Osteoblast (primary cell): ENCODE measurements around the gene SLC39A9. TPM values are rescaled to one million over a fixed set of nuclear protein-coding genes. Genes with fewer than 3 reads are reported as not detected.
"Not testable (repeated sequence)": the region's sequence is repeated elsewhere in the genome, so short reads cannot be mapped to it uniquely, and the experiment has no call there.

Source experiments
- DNase-seq: peaks from one replicate; pipeline ENCODE4 v3.0.0; 2011; ENCODE audit warnings: low spot score, mixed read lengths; ENCODE audit not compliant: insufficient read length; ENCODE audit errors: missing footprints
- H2AFZ ChIP-seq: 2 replicates; pipeline ENCODE4 v1.6.0; 2011; ENCODE audit warnings: mild to moderate bottlenecking, low read length
- H3K27ac ChIP-seq: 2 replicates; pipeline ENCODE4 v1.5.1; 2011; ENCODE audit warnings: mild to moderate bottlenecking, low read depth, low read length, moderate library complexity
- H3K27me3 ChIP-seq: 2 replicates; pipeline ENCODE4 v1.6.0; 2012; ENCODE audit warnings: mild to moderate bottlenecking, control low read depth, inconsistent platforms, low read length, moderate library complexity; ENCODE audit not compliant: insufficient read depth
- H3K36me3 ChIP-seq: 2 replicates; pipeline ENCODE4 v1.5.1; 2011; ENCODE audit warnings: mild to moderate bottlenecking, low read length, control low read depth, moderate library complexity; ENCODE audit not compliant: insufficient read depth
- H3K4me1 ChIP-seq: 2 replicates; pipeline ENCODE4 v1.5.1; 2011; ENCODE audit warnings: mild to moderate bottlenecking, low read length, control low read depth, moderate library complexity; ENCODE audit not compliant: insufficient read depth
- H3K4me2 ChIP-seq: 2 replicates; pipeline ENCODE4 v1.6.0; 2011; ENCODE audit warnings: mild to moderate bottlenecking, low read length; ENCODE audit not compliant: insufficient read depth
- H3K4me3 ChIP-seq: fragments of 200-600 bp; sonication (generic); 3 replicates; pipeline ENCODE4 v1.5.1; 2012; ENCODE audit warnings: mild to moderate bottlenecking, low read length, inconsistent platforms; ENCODE audit not compliant: insufficient read depth
- H3K79me2 ChIP-seq: 2 replicates; pipeline ENCODE4 v1.6.0; 2012; ENCODE audit warnings: mild to moderate bottlenecking, low read length, control low read depth, inconsistent platforms; ENCODE audit not compliant: insufficient read depth
- H3K9me3 ChIP-seq: 2 replicates; pipeline ENCODE4 v1.5.1; 2011; ENCODE audit warnings: low read depth, low read length, control low read depth
- H4K20me1 ChIP-seq: 2 replicates; pipeline ENCODE4 v1.6.0; 2012; ENCODE audit warnings: mild to moderate bottlenecking, low read length, control low read depth; ENCODE audit not compliant: insufficient read depth
- total RNA-seq: library from RNA; depleted of rRNA; stranded (reverse); fragments of >200 nt; gene quantifications from 2 replicates; pipeline ENCODE4 v1.2.3, GENCODE V29; 2012
- TF ChIP-seq, protein P1 (sequence below): IDR thresholded peaks from 2 replicates; pipeline ENCODE4 v1.5.1; 2011; ENCODE audit warnings: mild to moderate bottlenecking, low read depth, low read length, moderate library complexity; ENCODE audit errors: extremely low read depth

The SLC39A9 gene
- total RNA-seq, 1 donor, result 163 TPM

DNA sequence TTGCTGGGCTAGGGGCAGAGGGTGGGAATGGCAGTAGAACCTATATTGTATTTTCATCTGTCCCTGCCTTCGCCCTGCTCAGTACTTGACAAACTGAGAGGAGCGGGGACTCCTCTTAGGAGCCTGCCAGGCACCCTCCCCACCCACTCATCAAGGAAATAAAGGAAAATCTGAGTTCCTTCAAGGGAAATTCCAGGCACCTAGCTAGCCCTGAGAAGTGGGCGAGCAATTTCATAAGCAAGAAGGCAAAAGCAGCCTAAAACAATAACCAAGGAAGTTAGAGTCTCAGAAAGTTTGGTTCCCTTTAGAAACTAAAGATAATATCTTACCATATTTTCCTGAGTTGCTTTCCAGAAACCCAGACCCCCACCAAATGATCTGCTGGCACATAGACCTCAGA is 75.5 kb downstream of the SLC39A9 start:
- H3K4me1 ChIP-seq, result no peaks in the 10 kb centered on the region
- no peaks in the 10 kb centered on the region for H4K20me1 ChIP-seq
- H3K4me3 ChIP-seq, result no peak overlapping the region
- H3K27me3 ChIP-seq, result peaks cover 3% of the 10 kb centered on the region
- no peak overlapping the region for H3K27ac ChIP-seq
- no peak overlapping the region for H3K4me2 ChIP-seq
- H2AFZ ChIP-seq, result no peak overlapping the region
- H3K9me3 ChIP-seq, result no peaks in the 10 kb centered on the region
- H3K79me2 ChIP-seq, result no peaks in the 10 kb centered on the region
- TF ChIP-seq, protein P1, sequence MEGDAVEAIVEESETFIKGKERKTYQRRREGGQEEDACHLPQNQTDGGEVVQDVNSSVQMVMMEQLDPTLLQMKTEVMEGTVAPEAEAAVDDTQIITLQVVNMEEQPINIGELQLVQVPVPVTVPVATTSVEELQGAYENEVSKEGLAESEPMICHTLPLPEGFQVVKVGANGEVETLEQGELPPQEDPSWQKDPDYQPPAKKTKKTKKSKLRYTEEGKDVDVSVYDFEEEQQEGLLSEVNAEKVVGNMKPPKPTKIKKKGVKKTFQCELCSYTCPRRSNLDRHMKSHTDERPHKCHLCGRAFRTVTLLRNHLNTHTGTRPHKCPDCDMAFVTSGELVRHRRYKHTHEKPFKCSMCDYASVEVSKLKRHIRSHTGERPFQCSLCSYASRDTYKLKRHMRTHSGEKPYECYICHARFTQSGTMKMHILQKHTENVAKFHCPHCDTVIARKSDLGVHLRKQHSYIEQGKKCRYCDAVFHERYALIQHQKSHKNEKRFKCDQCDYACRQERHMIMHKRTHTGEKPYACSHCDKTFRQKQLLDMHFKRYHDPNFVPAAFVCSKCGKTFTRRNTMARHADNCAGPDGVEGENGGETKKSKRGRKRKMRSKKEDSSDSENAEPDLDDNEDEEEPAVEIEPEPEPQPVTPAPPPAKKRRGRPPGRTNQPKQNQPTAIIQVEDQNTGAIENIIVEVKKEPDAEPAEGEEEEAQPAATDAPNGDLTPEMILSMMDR, result no peak
- no peaks in the 10 kb centered on the region for H3K36me3 ChIP-seq
- no peak for DNase-seq

DNA sequence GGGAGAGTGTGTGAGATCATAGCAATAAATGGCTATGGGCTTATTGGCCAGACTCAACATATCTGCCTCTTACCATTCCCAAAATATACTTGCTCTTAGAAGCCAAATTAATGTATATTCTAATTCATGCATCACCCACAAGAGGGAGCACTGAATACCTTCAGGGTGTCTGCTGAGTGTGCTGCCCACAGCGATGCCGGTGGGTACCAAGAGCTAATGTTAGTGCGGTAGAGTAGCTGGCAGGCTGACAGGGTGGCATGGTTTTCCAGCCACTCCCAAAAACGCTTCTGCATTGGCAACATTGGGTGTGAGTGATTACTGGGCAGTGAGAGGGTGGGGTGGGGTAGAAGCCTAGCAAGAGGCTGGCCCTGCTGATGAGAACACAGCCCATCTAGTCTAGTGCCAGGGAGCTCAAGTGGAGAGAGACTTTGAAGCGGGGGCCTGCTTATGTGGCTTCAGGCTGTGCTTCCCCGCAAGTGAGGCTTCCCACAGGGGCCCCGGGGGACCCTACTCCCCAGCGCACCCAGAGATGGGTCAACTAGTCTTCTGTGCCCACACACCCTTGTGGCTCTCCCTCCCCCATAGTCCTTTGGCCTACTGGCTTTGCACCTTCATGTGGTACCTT is 76.8 kb downstream of the SLC39A9 start:
- peaks cover 3% of the 10 kb centered on the region for H3K27me3 ChIP-seq
- H3K79me2 ChIP-seq, result no peaks in the 10 kb centered on the region
- no peak overlapping the region for H3K4me3 ChIP-seq
- H3K27ac ChIP-seq, result no peak overlapping the region
- no peaks in the 10 kb centered on the region for H4K20me1 ChIP-seq
- no peak overlapping the region for H3K4me2 ChIP-seq
- H2AFZ ChIP-seq, result no peak overlapping the region
- H3K4me1 ChIP-seq, result no peaks in the 10 kb centered on the region
- no peaks in the 10 kb centered on the region for H3K36me3 ChIP-seq
- TF ChIP-seq, protein P1, result peak; percentile 53
- H3K9me3 ChIP-seq, result no peaks in the 10 kb centered on the region
- peak; percentile 89 for DNase-seq

DNA sequence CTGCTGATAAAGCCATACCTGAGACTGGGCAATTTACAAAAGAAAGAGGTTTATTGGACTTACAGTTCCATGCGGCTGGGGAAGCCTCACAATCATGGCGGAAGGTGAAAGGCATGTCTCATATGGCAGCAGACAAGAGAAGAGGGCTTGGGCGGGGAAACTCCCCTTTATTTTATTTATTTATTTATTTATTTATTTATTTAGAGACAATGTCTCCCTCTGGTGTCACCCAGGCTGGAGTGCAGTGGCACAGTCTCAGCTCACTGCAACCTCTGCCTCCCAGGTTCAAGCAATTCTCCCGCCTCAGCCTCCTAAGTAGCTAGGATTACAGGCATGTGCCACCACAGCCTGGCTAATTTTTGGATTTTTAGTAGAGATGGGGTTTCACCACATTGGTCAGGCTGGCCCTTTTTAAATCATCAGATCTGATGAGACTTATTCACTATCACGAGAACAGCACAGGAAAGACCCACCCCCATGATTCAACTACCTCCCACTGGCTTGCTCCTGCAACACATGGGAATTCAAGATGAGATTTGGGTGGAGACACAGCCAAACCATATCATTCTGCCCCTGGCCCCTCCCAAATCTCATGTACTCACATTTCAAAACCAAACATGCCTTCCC is 78.4 kb downstream of the SLC39A9 start:
- not testable (repeated sequence) for H3K4me2 ChIP-seq, H3K4me3 ChIP-seq, H4K20me1 ChIP-seq, H2AFZ ChIP-seq, DNase-seq, H3K9me3 ChIP-seq, H3K27ac ChIP-seq, H3K79me2 ChIP-seq, H3K4me1 ChIP-seq, H3K36me3 ChIP-seq
- peaks cover 14% of the 10 kb centered on the region for H3K27me3 ChIP-seq
- TF ChIP-seq, protein P1, result peak; percentile 8

DNA sequence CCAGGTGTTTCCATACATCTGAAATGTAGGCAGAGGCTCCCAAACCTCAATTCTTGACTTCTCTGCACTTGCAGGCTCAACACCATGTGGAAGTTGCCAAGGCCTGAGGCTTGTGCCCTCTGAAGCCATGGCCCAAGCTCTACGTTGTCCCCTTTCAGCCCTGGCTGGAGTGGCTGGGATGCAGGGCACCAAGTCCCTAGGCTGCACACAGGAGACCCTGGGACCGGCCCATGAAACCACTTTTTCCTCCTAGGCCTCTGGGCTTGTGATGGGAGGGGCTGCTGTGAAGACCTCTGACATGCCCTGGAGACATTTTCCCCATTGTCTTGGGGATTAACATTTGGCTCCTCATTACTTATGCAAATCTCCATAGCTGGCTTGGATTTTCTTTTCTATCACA is 79.6 kb downstream of the SLC39A9 start:
- H2AFZ ChIP-seq, H3K4me3 ChIP-seq, H3K9me3 ChIP-seq, H3K4me1 ChIP-seq, DNase-seq, H4K20me1 ChIP-seq, H3K79me2 ChIP-seq, H3K27ac ChIP-seq, H3K36me3 ChIP-seq, H3K4me2 ChIP-seq: not testable (repeated sequence)
- peaks cover 25% of the 10 kb centered on the region for H3K27me3 ChIP-seq
